Islet precursor cell (in vitro differentiated cells): ENCODE results near the gene MATR3.
A peak's percentile ranks its signal among the peaks of the same experiment; 100 is the strongest.
"Not testable (repeated sequence)": the region's sequence is repeated elsewhere in the genome, so short reads cannot be mapped to it uniquely, and the experiment has no call there.

Experiments used
- DNase-seq: peaks from one replicate; pipeline ENCODE4 v3.0.0-alpha.2; 2018

The MATR3 gene

DNA sequence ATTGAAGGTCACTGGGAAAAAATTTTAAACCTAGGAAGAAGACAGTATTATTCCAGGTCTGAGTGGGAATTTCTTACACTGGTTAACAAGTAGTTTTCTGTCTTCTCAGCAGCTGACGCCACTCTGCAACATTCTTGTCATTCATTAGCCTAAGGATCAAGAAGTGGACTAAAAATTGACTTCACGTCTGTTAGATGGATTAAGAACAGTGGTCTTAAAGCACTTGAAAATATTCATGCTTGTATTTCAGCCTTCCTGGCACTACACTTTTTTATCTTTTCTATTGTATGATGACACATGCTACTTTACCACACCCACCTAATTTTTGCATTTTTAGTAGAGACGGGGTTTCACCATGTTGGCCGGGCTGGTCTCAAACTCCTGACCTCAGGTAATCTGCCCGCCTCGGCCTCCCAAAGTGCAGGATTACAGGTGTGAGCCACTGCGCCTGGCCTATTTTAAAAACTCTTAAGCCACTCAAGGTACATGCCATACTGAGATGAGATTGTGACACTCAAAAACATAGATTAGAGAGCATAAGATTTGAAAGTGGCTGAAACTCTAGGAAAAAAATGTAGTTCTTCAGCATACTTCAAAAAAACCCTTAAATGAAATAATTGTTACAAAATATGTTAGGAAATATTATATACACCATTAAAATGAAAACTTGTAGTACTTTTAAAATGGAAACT is 8.4 kb downstream of the MATR3 start:
- DNase-seq = no peak

DNA sequence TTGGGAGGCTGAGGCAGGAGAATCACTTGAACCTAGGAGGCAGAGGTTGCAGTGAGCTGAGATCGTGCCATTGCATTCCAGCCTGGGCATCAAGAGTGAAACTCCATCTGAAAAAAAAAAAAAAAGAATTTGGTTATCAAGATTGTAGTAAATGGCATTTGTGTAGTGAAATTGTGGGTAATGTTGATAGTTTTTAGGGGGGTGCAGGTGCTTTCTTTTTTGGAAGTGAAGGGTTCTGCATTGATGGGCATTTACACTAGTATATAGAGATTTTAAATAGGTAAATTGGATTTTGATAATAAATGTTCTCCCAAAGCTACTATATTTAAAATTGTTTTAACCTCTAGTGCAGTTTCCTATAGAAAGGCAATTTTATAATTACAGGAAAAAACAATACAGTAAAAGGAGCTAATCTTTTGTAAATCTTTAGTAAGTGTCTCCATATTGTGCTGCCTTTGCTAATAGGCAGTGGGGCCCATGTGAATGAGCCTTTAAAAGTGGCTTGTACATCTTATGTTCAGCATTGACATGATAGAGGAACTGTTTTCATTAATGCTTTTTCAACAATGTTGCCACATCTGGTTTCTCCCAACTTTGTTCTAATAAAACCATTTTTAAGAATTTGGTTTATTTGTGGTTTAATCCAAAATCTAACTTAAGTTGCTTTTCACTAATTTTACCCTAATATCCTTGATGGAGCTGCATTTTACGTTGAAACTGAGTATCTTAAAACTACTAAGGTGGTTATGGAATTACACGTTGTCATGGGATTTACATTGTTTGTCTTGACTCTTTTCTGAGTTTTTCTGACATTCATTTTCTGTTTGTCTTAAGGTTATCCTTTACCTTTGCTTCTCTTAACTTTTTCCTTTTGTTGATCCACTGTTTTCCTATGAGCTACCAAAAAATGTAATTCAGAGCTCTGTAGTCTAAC is 11.1 kb downstream of the MATR3 start:
- no peak for DNase-seq

DNA sequence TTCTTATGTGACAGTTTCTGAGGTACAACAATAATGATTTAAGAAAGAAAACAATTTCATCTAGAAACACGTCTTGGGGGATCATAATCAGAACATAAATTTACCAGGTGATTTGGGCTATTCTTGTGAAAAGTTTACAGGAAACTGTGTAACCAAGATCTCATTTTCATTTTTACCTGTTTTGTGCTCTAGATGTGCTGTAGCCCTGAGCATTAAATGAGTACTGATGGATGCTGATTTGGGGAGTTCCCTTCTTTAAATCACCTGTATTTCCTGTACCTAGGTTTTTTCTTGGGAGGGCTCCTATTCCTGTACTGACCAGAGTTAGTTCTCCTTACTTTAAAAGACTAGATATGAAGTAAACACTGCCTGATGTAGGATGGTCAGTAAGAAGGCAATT is 12.7 kb downstream of the MATR3 start:
- no peak for DNase-seq

DNA sequence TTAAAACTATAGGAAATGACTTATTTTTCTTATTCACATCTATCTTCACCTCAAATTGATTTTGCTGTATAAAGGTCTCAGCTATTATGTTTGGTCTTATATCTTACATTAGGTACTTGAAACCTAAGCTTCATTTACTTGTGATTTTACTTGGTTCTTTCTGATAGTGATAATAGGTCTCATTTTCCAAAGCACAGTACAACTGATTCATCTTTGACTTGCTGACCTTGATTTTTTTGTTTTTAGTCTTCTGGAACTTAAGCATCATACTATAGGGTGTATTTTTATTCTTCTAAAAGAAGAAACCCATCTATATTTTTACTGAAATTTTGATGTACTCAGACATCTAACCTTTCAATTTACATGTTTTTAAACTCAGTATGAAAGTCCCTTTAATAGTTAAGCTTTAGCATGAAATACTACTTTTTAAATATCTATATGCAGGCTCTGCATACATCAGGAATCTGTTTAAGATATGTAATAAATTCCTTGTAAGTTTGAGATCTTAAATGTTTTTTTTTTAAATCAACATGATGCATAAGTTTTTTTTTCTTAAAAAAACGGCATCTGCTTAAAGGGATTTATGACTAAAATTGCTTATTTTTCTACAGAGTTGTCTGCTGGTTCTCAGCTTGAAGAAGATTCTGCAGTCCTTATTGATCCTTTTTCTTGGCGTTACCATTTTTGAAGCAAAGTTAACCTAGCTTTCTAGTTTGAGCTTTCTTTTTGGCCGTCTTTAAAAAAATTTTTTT is 13.3 kb downstream of the MATR3 start:
- DNase-seq = no peak

DNA sequence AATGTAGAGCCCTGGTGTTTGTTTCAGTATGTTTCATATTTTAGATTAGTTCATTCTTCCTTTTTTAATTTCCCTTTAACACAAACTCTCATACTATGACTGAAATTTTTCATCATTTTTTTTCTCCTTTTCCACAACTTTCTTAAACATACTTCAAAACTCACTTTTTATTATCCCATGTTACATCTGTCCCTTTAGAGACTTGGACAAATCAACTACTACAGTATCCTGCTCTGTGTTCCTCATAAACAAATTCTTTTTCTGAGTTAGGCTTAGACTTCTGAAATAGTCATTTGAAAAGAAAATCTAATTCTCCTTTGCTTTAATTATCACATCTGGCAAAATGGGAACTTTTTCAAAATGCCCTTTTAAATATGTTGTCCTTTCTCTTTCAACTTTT is 15.3 kb downstream of the MATR3 start:
- DNase-seq = no peak

DNA sequence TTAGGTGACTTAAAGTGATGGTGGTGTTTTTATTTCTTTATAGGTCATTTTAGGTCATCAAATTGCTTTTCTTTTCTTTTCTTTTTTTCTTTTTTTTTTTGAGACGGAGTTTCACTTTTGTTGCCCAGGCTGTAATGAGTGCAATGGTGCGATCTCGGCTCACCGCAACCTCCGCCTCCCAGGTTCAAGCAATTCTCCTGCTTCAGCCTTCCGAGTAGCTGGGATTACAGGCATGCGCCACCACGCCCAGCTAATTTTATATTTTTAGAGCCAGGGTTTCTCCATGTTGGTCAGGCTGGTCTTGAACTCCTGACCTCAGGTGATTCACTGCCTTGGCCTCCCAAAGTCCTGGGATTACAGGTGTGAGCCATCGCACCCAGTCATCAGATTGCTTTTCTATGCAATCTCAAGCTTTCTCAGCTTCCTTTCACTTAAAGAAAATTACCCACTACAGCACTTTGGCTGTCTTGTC is 17.2 kb downstream of the MATR3 start:
- DNase-seq = not testable (repeated sequence)

DNA sequence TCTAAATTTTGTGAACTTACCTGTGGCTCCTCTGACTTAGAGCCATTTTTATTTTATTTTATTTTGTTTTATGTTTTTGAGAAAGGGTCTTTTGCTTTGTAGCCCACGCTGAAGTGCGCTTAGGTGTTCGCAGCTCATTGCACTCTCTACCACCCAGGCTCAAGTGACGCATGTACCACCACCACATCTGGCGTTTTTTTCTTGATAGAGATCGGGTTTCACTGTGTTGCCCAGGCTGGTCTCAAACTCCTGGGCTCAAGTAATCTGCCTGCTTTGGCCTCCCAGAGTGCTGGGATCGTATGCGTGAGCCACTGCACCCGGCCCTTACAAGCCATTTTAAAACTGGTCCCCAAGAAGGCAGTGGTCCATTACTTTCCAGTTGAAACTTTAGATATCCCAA is 18.5 kb downstream of the MATR3 start:
- no peak for DNase-seq

DNA sequence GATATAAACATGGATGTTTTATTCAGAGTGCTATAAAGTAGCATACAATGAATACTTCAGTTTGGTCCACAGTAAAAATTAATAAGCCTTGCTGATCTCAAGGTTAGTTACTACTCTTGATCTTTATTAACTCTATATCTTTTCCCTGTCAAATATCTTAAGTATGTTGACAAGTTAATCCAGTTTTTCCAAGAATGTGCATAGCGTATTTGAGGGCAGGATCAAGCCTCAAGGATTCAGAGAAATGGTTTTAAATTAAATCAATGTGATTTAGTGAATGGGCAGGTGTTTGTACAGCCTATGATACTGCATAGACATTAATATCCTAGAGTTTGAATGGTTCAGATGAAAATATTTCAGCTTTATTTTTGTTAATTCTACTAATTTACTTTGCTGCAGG is 20.7 kb downstream of the MATR3 start:
- no peak for DNase-seq

DNA sequence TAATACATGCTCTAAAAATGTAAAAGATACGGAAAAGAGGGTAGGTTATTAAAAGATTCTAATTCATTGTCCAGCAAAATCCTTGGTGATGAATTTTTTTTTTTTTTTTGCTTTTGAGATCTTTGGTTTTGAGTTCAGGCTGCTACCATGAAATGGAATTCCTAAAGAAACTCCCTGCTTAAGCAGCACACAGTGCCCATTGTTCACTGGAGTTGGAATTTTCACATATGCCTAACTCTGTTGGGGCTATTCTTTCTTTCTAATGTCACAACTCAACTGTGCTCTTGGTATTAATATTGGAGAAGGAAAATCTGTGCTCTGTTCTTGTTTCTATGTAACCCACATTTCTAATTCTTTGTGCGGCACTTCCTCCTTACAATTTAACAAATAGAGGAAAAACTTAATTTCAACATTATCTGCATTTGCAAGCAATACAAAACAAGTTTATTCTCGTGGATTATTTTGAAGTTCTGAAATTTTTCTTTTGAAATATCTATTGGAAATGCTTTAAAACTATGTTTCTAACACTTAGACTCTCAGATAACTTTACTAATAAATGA is 21.6 kb downstream of the MATR3 start:
- no peak for DNase-seq

DNA sequence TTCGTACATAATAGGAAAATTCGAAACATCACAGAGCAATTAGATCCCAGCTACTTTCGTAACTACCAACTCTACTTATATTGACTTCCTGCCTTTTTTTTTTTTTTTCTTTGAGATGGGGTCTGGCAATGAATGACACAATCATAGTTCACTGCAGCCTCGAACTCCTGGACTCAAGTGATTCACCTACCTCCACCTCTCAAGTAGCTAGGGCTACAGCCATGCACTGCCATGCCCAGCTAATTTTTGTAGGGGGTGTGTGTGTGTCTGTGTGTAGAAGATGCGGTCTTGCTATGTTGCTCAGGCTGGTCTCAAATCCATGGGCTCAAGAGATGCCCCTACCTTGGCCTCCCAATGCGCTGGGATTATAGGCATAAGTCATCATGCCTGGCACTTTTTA is 42.3 kb downstream of the MATR3 start:
- DNase-seq = no peak

DNA sequence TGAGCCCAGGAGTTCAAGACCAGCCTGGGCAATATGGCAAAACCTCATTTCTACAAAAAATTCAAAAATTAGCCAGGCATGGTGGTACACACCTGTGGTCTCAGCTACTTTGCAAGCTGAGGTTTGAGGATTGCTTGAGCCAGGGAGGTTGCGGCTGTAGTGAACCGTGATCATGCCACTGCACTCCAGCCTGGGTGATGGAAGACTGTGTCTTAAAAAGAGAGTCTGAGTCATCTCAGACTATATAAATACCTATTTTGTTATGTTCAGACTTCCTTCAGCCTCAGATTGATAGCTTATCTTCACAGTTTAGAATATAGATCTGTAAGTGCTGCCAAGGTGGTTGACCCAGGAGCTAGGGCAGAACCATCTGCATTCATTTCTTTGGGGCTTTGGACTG is 46.5 kb downstream of the MATR3 start:
- no peak for DNase-seq

DNA sequence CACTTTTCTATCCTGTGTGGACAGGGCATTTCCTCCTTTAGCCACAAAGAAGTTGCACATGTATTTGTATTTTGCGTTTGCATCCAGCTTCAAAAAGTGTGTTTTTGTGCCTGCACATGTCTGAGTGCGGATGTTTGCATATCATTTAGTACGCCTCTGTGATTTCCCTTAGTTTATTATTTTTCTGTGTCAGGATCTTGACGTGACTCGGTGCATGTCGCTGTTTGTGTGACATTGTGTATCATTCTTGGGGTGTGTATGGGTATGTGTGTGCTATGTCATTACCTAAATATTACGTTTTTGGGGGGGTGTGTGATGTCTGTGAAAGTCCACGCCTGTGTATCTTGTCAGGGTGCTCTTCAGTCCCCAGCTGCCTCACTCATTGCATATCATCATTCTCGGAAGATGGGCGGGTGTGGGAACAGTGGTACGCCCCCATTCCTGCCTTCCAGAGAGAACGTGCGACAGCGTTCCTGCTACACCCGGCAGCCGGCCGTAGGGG is 47.7 kb downstream of the MATR3 start:
- no peak for DNase-seq

DNA sequence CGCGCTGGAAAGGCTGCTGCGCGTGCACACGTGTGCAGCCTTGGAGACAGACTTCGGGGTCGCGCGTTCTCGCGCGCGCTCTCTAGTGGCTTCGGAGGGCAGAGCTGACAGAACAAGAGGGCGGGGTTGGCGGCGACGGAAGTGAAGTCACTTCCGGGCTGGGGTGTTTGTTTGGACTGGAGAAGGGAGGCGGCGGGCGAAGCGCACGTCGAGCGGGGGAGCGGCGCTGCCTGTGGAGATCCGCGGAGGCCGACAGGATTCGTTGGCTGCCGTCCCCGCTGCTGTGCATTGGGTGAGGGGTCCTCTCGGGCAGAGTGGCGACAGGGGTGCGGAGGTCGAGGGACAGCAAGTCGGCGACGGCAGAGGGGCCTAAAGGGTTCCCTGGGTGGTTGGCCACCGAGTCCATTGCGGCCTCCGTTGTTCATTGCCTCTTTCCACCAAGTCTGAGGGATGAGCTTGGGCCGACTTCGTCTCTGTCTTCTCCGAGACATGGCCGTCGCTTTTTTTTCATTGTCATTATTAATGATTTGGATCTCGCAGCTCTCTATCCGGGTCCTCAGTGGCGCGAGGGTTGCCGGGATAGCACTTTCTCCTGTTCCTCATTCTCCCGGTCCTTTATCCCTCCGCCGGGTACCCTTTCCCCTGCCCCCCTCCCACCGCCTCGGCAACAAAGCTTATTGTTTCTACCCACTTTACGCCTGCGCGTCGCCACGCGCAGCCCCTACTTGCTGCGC is 48.3 kb downstream of the MATR3 start, which contains the start of gene PAIP2:
TSS of gene PAIP2 (plus strand) at position 166 of the 734 bp plus-strand sequence. CDS start 21,931 bp downstream, outside the sequence.
- peak; percentile 99 for DNase-seq

DNA sequence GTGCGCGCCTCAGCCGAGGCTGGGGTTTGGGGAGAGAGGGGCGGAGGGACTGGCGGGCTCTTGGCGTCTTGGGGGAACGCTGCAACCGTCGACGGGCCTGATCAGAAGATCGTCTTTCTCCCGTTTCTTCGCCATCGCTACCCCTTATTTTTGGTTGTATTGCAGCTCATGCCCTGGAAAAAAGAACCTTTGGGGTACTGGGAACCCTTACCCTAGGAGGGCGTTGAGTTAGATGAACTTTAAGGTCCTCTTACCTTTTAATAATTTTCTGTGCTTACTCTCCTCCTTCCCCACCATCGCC is 48.8 kb downstream of the MATR3 start:
- DNase-seq = no peak

DNA sequence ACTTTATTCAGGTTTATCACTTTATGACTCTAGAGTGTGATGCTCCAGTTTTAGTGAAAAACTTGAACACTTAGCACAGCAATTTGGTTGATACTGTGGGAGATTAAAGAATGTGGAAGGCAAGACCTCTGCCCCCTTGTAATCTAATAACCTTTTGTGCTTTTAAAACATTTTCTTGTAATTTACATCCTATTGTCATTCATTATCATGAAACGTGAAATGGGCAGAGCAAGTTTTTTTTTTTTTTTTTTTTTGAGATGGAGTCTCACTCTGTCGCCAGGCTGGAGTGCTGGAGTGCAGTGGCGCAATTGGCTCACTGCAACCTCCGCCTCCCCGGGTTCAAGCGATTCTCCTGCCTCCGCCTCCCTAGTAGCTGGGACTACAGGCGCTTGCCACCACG is 49.9 kb downstream of the MATR3 start:
- DNase-seq = no peak

DNA sequence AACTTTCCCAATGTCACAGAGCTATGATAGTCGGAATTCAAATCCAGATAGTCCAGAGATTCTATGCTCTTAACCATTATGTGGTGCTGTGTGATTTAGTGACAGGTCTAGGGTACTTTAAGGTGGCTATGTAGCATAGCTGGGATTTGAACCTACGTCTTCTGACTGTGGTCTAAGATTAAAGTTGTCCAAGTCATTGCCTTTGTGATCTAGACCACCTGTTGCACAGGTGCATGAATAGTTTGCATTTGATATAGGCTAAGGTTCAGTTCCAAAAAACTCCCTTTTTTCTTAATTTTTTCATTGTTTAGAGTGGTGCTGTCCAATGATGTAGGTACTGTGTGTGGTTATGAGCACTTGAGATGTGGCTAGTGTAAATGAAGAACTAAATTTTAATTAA is 50.6 kb downstream of the MATR3 start:
- no peak for DNase-seq

DNA sequence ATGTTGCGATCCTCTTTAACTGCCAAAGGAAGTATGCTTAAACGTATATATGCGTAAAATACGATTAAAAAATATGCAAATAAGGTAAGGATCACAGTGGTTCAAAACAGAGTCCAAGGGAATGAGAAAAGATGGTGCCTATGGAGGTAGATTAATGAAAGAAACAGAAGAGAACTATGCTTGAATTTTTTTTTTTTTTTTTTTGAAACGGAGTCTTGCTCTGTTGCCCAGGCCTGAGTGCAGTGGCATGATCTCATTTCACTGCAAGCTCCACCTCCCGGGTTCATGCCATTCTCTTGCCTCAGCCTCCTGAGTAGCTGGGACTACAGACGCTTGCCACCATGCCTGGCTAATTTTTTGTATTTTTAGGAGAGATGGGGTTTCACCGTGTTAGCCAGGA is 51.9 kb downstream of the MATR3 start:
- DNase-seq = not testable (repeated sequence)

DNA sequence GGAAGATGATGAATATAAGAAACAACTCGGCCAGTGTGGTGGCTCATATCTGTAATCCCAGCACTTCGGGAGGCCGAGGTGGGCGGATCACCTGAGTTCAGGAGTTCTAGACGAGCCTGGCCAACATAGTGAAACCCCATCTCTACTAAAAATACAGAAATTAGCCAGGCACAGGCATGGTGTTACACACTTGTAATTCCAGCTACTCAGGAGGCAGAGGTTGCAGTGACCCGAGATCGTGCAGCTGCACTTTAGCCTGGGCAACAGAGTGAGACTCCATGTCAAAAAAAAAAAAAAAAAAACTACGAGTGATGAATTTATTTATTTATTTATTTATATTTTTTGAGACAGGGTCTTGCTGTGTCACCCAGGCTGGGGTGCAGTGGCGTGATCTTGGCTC is 54.3 kb downstream of the MATR3 start:
- not testable (repeated sequence) for DNase-seq

DNA sequence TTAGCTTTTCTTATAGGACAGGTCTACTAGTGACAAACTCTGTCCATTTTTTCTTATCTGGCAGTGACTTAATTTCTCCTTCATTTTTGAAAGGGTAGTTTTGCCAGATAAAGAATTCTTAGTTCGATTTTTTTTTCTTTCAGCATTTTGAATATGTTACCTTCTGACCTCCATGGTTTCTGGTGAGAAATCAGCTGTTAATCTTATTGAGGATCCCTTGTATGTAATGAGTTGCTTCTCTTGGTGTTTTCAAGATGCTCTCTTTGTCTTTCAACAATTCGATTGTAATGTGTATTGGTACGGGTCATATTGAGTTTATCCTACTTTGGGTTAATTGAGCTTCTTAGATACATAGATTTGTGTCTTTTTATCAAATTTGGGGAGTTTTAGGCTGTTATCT is 60.6 kb downstream of the MATR3 start:
- DNase-seq = no peak

DNA sequence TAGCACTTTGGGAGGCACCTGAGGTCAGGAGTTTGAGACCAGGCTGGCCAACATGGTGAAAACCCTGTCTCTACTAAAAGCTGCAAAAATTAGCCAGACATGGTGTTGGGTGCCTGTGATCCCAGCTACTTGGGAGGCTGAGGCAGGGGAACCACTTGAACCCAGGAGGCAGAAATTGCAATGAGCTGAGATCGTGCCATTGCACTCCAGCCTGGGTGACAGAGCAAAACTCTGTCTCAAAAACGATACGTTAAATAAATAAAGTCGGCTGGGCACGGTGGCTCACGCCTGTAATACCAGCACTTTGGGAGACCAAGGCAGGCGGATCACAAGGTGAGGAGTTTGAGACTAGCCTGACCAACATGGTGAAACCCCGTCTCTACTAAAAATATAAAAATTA is 62.4 kb downstream of the MATR3 start:
- not testable (repeated sequence) for DNase-seq

DNA sequence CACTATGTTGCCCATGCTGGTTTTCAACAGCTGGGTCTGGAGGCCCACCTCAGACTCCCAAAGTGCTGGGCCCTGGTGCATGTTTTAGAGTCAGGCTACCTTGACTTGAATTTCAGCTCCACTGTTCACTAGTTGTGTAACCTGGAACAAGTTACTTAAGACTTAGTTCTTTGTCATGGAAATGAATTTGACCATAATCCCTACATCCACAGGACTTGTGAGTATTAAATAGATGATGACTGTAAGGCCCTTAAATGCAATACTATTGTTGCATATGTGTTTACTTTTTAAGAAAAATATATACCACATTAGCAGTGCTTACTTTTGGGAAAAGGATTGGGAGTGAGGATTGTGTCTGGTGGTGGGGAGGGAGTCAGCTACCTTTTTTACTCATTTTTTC is 64.5 kb downstream of the MATR3 start:
- DNase-seq = no peak

DNA sequence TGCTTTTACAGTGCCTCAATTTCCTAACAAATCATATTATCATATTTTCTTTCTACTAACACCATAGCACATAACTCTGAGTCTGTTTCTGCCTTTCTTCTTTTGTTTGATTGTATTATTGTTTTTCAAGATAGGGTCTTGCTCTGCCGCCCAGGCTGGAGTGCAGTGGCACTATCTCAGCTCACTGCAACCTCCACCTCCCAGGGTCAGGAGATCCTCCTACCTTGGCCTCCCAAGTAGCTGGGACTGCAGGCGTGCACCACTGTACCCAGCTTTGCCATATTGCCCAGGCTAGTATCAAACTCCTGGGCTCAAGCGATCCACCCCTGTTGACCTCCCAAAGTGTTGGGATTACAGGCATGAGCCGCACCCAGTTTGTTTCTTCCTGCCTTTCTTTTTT is 66.8 kb downstream of the MATR3 start:
- DNase-seq = no peak
